Hepatocyte (in vitro differentiated cells): Measurements from ENCODE around the gene EBF4. TPM values are rescaled to one million over a fixed set of nuclear protein-coding genes. Genes with fewer than 3 reads are reported as not detected.
"Not testable (repeated sequence)": the region's sequence is repeated elsewhere in the genome, so short reads cannot be mapped to it uniquely, and the experiment has no call there.

Experiments
- DNase-seq: peaks from one replicate; pipeline ENCODE4 v3.0.0-alpha.2; 2016; ENCODE audit warnings: low spot score
- H2AFZ ChIP-seq: fragments of 200-600 bp; sonication (generic); 2 replicates; pipeline ENCODE4 v1.6.0; 2016; ENCODE audit warnings: antibody characterized with exemption, mild to moderate bottlenecking
- H3K27ac ChIP-seq: fragments of 200-600 bp; sonication (generic); 2 replicates; pipeline ENCODE4 v1.5.1; 2016; ENCODE audit warnings: mild to moderate bottlenecking
- H3K27me3 ChIP-seq: fragments of 200-600 bp; sonication (generic); 2 replicates; pipeline ENCODE4 v1.6.1; 2016
- H3K36me3 ChIP-seq: fragments of 200-600 bp; sonication (generic); replicated peaks from 2 replicates; pipeline ENCODE4 v1.5.1; 2016; ENCODE audit warnings: low read depth; ENCODE audit not compliant: insufficient read depth
- H3K4me1 ChIP-seq: fragments of 200-600 bp; sonication (generic); 2 replicates; pipeline ENCODE4 v1.5.1; 2016; ENCODE audit warnings: mild to moderate bottlenecking, moderate library complexity; ENCODE audit not compliant: insufficient read depth
- H3K4me2 ChIP-seq: fragments of 200-600 bp; sonication (generic); 2 replicates; pipeline ENCODE4 v1.6.0; 2016
- H3K4me3 ChIP-seq: fragments of 200-600 bp; sonication (generic); 2 replicates; pipeline ENCODE4 v1.5.1; 2016; ENCODE audit warnings: mild to moderate bottlenecking
- H3K79me2 ChIP-seq: fragments of 200-600 bp; sonication (generic); 2 replicates; pipeline ENCODE4 v1.6.0; 2017; ENCODE audit warnings: mild to moderate bottlenecking
- H3K9me2 ChIP-seq: fragments of 200-600 bp; sonication (generic); replicated peaks from 2 replicates; pipeline ENCODE4 v1.6.0; 2017; ENCODE audit warnings: mild to moderate bottlenecking; ENCODE audit not compliant: insufficient read depth
- H3K9me3 ChIP-seq: fragments of 200-600 bp; sonication (generic); 2 replicates; pipeline ENCODE4 v1.5.1; 2016; ENCODE audit warnings: low read depth, mild to moderate bottlenecking
- H4K20me1 ChIP-seq: fragments of 200-600 bp; sonication (generic); 2 replicates; pipeline ENCODE4 v1.6.0; 2016; ENCODE audit warnings: mild to moderate bottlenecking; ENCODE audit not compliant: insufficient read depth, poor library complexity, severe bottlenecking
- CTCF ChIP-seq: fragments of 200-600 bp; sonication (generic); IDR thresholded peaks from 2 replicates; pipeline ENCODE4 v1.5.1; 2016; ENCODE audit warnings: antibody characterized with exemption, mild to moderate bottlenecking; ENCODE audit not compliant: poor library complexity
- EZH2 ChIP-seq: fragments of 200-600 bp; sonication (generic); IDR thresholded peaks from 2 replicates; pipeline ENCODE4 v1.6.1; 2016; ENCODE audit warnings: antibody characterized with exemption, mild to moderate bottlenecking, borderline replicate concordance
- EZH2phosphoT487 ChIP-seq: fragments of 200-600 bp; sonication (generic); IDR thresholded peaks from one replicate; pipeline ENCODE4 v1.6.1; 2018; ENCODE audit warnings: antibody characterized with exemption, mild to moderate bottlenecking, low read depth, moderate library complexity; ENCODE audit not compliant: unreplicated experiment, severe bottlenecking
- WGBS: methylation state at CpG from one replicate; pipeline ENCODE4 v1.1.6; 2016; ENCODE audit warnings: low lambda C conversion rate; ENCODE audit errors: missing lambda C conversion rate; 5-methylcytosine and 5-hydroxymethylcytosine counted together
- polyA plus RNA-seq: library from polyadenylated mRNA; unstranded; fragments of >200 nt; fragmentation: Nextera tagmentation; extraction: Ambion mirVana; gene quantifications from 2 replicates; pipeline ENCODE4 v1.2.1, GENCODE V29; 2016
- total RNA-seq: library from RNA; depleted of rRNA; stranded (reverse); fragments of >200 nt; gene quantifications from 2 replicates; pipeline ENCODE4 v1.2.3, GENCODE V29; 2014

EBF4 gene
- total and polyA plus RNA-seq, 2 experiments from 2014 or later, result 10.7 to 17.9 TPM

DNA sequence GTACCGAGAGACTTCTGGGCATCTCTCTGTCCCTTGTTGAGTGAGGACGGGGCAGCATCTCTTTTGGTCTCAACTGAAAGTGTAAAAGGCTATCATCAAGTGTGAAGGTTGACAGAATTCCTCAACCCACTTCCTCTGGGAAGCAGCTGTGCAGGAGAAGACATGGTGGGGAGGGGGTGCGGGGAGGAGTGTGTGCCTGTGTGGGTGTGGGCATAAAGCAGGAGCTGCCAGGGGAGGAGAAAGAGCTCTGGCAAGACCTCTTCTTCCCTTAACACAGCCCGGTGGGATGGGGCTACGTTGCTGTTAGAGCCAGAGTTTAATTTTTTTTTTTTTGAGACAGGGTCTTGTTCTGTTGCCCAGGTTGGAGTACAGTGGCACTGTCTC lies 76.0 kb downstream of the EBF4 start:
- H3K4me2 ChIP-seq, result no peak overlapping the region
- H3K4me3 ChIP-seq, result no peak overlapping the region
- no peak overlapping the region for H2AFZ ChIP-seq
- no peaks in the 10 kb centered on the region for H3K9me3 ChIP-seq
- no peaks in the 10 kb centered on the region for H3K27me3 ChIP-seq
- TF ChIP-seq EZH2 (no peak), CTCF (no peak), EZH2phosphoT487 (no peak)
- H3K4me1 ChIP-seq, result no peaks in the 10 kb centered on the region
- no peaks in the 10 kb centered on the region for H3K36me3 ChIP-seq
- DNase-seq, result no peak
- H4K20me1 ChIP-seq, result no peaks in the 10 kb centered on the region
- no peaks in the 10 kb centered on the region for H3K9me2 ChIP-seq
- no peak overlapping the region for H3K27ac ChIP-seq
- 93% methylated on average over 5 of the region's 5 CpGs for WGBS
- H3K79me2 ChIP-seq, result no peaks in the 10 kb centered on the region

DNA sequence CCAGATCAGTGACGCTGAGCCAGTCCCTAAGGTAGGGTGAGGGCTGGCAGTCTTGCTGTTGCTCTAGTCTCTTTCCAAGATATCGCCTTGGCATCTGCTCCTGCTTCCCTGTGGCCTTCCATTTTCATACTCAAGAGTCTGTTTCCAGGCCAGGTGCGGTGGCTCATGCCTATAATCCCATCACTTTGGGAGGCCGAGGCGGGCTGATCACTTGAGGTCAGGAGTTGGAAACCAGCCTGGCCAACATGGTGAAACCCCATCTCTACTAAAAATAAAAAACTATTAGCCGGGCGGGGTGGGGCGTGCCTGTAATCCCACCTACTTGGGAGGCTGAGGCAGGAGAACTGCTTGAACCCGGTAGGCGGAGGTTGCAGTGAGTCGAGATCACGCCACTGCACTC lies 77.5 kb downstream of the EBF4 start:
- 90% methylated on average over 12 of the region's 12 CpGs for WGBS

DNA sequence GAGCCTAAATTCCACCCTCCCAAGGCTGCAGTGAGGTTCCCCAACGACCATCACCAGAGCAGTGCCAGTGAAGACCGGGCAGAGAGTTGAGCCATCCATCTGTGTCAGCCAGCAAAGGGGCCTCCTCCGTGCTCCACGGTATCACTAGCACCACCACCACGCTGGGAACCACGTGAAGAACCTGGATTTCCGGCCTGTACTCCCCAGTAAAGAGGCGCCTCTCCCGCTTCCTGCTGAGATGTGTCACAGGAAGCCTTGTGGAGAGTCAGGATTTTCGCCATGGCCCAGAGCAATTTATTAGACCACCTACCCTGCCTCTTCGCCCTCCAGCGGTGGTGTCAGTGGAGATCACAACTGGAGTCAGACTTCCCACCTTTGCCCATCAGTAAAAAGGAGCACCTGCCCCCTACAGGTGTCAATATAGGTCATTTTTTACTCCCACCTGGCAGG lies 79.1 kb downstream of the EBF4 start:
- TF ChIP-seq EZH2phosphoT487 (no peak), CTCF (no peak), EZH2 (no peak)
- DNase-seq, result no peak
- H3K4me1 ChIP-seq, result no peaks in the 10 kb centered on the region
- no peaks in the 10 kb centered on the region for H3K79me2 ChIP-seq
- no peaks in the 10 kb centered on the region for H4K20me1 ChIP-seq
- H3K4me2 ChIP-seq, result no peak overlapping the region
- H2AFZ ChIP-seq, result no peak overlapping the region
- no peaks in the 10 kb centered on the region for H3K27me3 ChIP-seq
- H3K4me3 ChIP-seq, result no peak overlapping the region
- 59% methylated on average over 12 of the region's 12 CpGs for WGBS
- no peaks in the 10 kb centered on the region for H3K9me2 ChIP-seq
- H3K36me3 ChIP-seq, result no peaks in the 10 kb centered on the region
- H3K27ac ChIP-seq, result no peak overlapping the region
- H3K9me3 ChIP-seq, result no peaks in the 10 kb centered on the region

More for the DNA sequence above, 77.5 kb downstream of the EBF4 start:
- not testable (repeated sequence) for DNase-seq, H3K27me3 ChIP-seq, H3K79me2 ChIP-seq, H3K9me3 ChIP-seq, H3K4me2 ChIP-seq, H3K36me3 ChIP-seq, H3K4me1 ChIP-seq, H3K9me2 ChIP-seq, H3K27ac ChIP-seq, H2AFZ ChIP-seq, H3K4me3 ChIP-seq, H4K20me1 ChIP-seq

DNA sequence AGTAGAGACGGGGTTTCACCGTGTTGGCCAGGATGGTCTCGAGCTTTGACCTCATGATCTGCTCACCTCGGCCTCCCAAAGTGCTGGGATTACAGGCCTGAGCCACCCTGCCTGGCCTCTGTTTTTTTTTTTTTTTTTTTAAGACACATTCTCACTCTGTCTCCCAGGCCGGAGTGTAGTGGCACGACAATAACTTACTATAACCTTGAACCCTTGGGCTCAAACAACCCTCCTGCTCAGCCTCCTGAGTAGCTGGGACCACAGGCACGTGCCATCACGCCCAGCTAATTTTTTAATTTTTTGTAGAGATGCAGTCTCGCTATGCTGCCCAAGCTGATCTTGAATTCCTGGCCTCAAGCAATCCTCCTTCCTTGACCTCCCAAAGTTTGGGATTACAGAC lies 81.2 kb downstream of the EBF4 start:
- no peak overlapping the region for H3K4me3 ChIP-seq
- WGBS, result 86% methylated on average over 9 of the region's 9 CpGs

More for the DNA sequence above, 81.2 kb downstream of the EBF4 start:
- H2AFZ ChIP-seq, result no peak overlapping the region
- no peak overlapping the region for H3K27ac ChIP-seq
- DNase-seq, result no peak
- H3K4me1 ChIP-seq, result no peaks in the 10 kb centered on the region
- H3K4me2 ChIP-seq, result no peak overlapping the region
- peaks cover 2% of the 10 kb centered on the region for H3K27me3 ChIP-seq
- TF ChIP-seq EZH2phosphoT487, result no peak
- TF ChIP-seq CTCF, result no peak
- no peak for TF ChIP-seq EZH2
- no peaks in the 10 kb centered on the region for H3K79me2 ChIP-seq
- H4K20me1 ChIP-seq, result no peaks in the 10 kb centered on the region
- H3K36me3 ChIP-seq, result no peaks in the 10 kb centered on the region
- H3K9me3 ChIP-seq, result no peaks in the 10 kb centered on the region
- H3K9me2 ChIP-seq, result no peaks in the 10 kb centered on the region
